ENCODE data around the gene KCNJ5.

The KCNJ5 gene

DNA sequence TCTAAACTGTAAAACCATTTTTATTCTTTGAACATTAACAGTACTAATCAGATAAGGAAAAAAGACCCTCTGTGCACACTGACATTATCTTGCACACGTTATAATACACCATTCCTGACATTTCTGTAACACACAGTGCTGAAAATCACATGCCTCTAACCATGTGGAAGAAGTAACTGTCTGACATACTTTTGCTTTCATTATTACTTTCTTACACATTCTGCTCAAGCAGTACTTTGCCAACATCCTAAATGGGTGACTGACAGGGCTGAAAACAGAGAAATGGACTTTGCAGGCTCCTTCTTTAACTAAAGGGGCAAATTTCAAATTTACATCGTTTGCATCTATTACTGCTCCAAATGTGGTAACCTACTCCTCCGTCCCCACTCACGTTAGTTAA lies 74.3 kb downstream of the KCNJ5 start:
- DNase-seq: no peak
- TF ChIP-seq GATA1 (IDR thresholded peaks at IDR 0.05; ENCODE audit: low read depth, low read length): no peak
- TF ChIP-seq POLR2A (IDR thresholded peaks at IDR 0.05; ENCODE audit: low read length): no peak

DNA sequence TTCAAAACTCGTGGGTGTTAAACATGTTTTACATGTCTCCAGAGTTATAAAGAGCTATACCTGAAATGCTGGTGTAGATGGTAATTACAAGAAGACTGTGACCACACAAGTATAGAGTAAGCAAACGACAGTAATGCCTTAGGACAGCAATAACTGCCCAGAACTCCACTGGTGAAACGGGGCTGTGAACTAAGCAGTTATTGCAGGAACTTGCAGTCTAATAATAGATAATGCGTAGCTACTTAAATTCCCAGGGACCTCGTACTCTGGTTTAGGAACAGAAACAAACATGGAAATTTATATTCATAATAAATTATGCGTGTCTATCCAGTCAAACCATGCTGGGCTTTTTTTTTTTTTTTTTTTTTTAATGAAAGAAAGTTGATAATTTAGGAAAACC lies 76.4 kb downstream of the KCNJ5 start:
- no peak for DNase-seq
- TF ChIP-seq POLR2A (IDR thresholded peaks at IDR 0.05; ENCODE audit: low read length) (no peak), GATA1 (IDR thresholded peaks at IDR 0.05; ENCODE audit: low read depth, low read length) (no peak)

DNA sequence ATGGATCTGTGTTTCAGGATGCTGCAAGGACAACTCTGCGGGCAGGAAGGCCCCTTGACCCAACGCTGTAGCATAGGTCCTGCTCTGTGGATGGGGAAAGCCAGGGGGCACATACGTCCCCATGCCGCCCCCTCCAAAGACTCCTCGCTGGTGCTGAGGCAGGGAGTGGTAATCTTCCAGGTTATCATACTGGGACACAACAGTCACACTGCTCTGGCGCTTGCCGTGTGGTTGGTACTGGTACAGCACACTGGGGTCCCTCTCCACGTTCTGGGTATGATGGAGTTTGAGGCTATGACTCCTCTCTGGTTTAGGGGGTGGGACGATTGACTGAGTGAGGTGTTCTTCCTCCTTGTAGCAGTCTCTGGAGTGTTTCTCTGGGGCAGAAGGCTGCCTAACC lies 77.8 kb downstream of the KCNJ5 start:
- TF ChIP-seq POLR2A (IDR thresholded peaks at IDR 0.05; ENCODE audit: low read length) (no peak), GATA1 (IDR thresholded peaks at IDR 0.05; ENCODE audit: low read depth, low read length) (no peak)
- no peak for DNase-seq
